ENCODE measurements around the gene ZFAND5. TPM values are rescaled to one million over a fixed set of nuclear protein-coding genes. Genes with fewer than 3 reads are reported as not detected.

The ZFAND5 gene
- total RNA-seq, 2 experiments from 2014 or later = 368 TPM

GRCh38 chr9:72322678-72323077 is 42.3 kb downstream of the ZFAND5 start:
- H3K4me1 ChIP-seq (ENCODE audit: insufficient read depth, low read length) = no peaks in the 10 kb centered on the region
- Mint-ChIP-seq H3K9me3 (no peaks in the 10 kb centered on the region), H3K36me3 (ENCODE audit: low read depth) (no peaks in the 10 kb centered on the region), H3K27ac (no peak overlapping the region), H3K27me3 (peaks cover 4% of the 10 kb centered on the region), H3K4me1 (ENCODE audit: low read depth) (no peaks in the 10 kb centered on the region), H3K4me3 (no peak overlapping the region)
- no peak for DNase-seq
- H3K27ac ChIP-seq (ENCODE audit: low read depth in 1 of 2, low read length in 2 of 2) = no peak overlapping the region
- H3K9me3 ChIP-seq (ENCODE audit: control insufficient read depth in 1 of 2, insufficient read depth in 1 of 2, low read length in 2 of 2) = no peaks in the 10 kb centered on the region
- no peaks in the 10 kb centered on the region for H3K27me3 ChIP-seq (ENCODE audit: control insufficient read depth in 1 of 2, insufficient read depth in 2 of 2, low read length in 2 of 2)
- ChIA-PET POLR2A (no interaction called here), CTCF (no interaction called here)
- no peak for ATAC-seq (ENCODE audit: poor library complexity)
- no peak for TF ChIP-seq CTCF (IDR thresholded peaks at IDR 0.05)
- H3K36me3 ChIP-seq (ENCODE audit: insufficient read depth, low read length) = no peaks in the 10 kb centered on the region
- no peak overlapping the region for H3K4me3 ChIP-seq (ENCODE audit: low read length)
- intact Hi-C loops (cut with DNase I, micrococcal nuclease) = no loop called here

GRCh38 chr9:72322259-72322658 is 42.7 kb downstream of the ZFAND5 start:
- no peak overlapping the region for H3K4me3 Mint-ChIP-seq
- no peaks in the 10 kb centered on the region for H3K9me3 Mint-ChIP-seq
- no peaks in the 10 kb centered on the region for H3K36me3 Mint-ChIP-seq (ENCODE audit: low read depth)
- CTCF ChIA-PET = no interaction called here
- POLR2A ChIA-PET = no interaction called here
- no peak for DNase-seq
- intact Hi-C loops (cut with DNase I, micrococcal nuclease) = no loop called here
- no peak for TF ChIP-seq CTCF (IDR thresholded peaks at IDR 0.05)
- H3K36me3 ChIP-seq (ENCODE audit: insufficient read depth, low read length) = no peaks in the 10 kb centered on the region
- no peaks in the 10 kb centered on the region for H3K4me1 ChIP-seq (ENCODE audit: insufficient read depth, low read length)
- H3K9me3 ChIP-seq (ENCODE audit: control insufficient read depth in 1 of 2, insufficient read depth in 1 of 2, low read length in 2 of 2) = no peaks in the 10 kb centered on the region
- no peak overlapping the region for H3K4me3 ChIP-seq (ENCODE audit: low read length)
- no peak overlapping the region for H3K27ac Mint-ChIP-seq
- no peak for ATAC-seq (ENCODE audit: poor library complexity)
- no peaks in the 10 kb centered on the region for H3K4me1 Mint-ChIP-seq (ENCODE audit: low read depth)
- H3K27me3 ChIP-seq (ENCODE audit: control insufficient read depth in 1 of 2, insufficient read depth in 2 of 2, low read length in 2 of 2) = no peaks in the 10 kb centered on the region
- H3K27ac ChIP-seq (ENCODE audit: low read depth in 1 of 2, low read length in 2 of 2) = no peak overlapping the region
- H3K27me3 Mint-ChIP-seq = peaks cover 4% of the 10 kb centered on the region

GRCh38 chr9:72315510-72316311 is 49.3 kb downstream of the ZFAND5 start:
- no peak overlapping the region for H3K4me3 ChIP-seq (ENCODE audit: low read length)
- DNase-seq = no peak
- H3K27me3 ChIP-seq (ENCODE audit: control insufficient read depth in 1 of 2, insufficient read depth in 2 of 2, low read length in 2 of 2) = no peaks in the 10 kb centered on the region
- Mint-ChIP-seq H3K4me3 (no peak overlapping the region), H3K9me3 (no peaks in the 10 kb centered on the region), H3K36me3 (ENCODE audit: low read depth) (no peaks in the 10 kb centered on the region), H3K27me3 (no peaks in the 10 kb centered on the region), H3K4me1 (ENCODE audit: low read depth) (no peaks in the 10 kb centered on the region), H3K27ac (no peak overlapping the region)
- CTCF ChIA-PET = no interaction called here
- no peaks in the 10 kb centered on the region for H3K4me1 ChIP-seq (ENCODE audit: insufficient read depth, low read length)
- H3K36me3 ChIP-seq (ENCODE audit: insufficient read depth, low read length) = no peaks in the 10 kb centered on the region
- TF ChIP-seq CTCF (IDR thresholded peaks at IDR 0.05) = no peak
- POLR2A ChIA-PET = interaction anchor here (0.7 kb wide), 1 partner anchor 49 kb away, joined by 3 read pairs; no protein-coding TSS in a partner anchor
- no peak for ATAC-seq (ENCODE audit: poor library complexity)
- no peak overlapping the region for H3K27ac ChIP-seq (ENCODE audit: low read depth in 1 of 2, low read length in 2 of 2)
- no peaks in the 10 kb centered on the region for H3K9me3 ChIP-seq (ENCODE audit: control insufficient read depth in 1 of 2, insufficient read depth in 1 of 2, low read length in 2 of 2)
- intact Hi-C loops (cut with DNase I, micrococcal nuclease) = no loop called here

Measured in CD4-positive, alpha-beta T cell (primary cell).